ENCODE results near the gene TM4SF1. TPM values are rescaled to one million over a fixed set of nuclear protein-coding genes. Genes with fewer than 3 reads are reported as not detected.

Gene TM4SF1
- total and polyA plus RNA-seq, 8 donors, result 29.8 to 468 (median 90.0) TPM

GRCh38 chr3:149356044-149356592 is 21.3 kb downstream of the TM4SF1 start:
- H3K36me3 ChIP-seq, result no peaks in the 10 kb centered on the region
- no peak overlapping the region for H3K4me3 ChIP-seq
- peak in 1 of 2 donors; percentile 81 for DNase-seq
- no peaks in the 10 kb centered on the region for H3K9me3 ChIP-seq
- TF ChIP-seq POLR2A (IDR thresholded peaks at IDR 0.05) (no peak), POLR2AphosphoS5 (IDR thresholded peaks at IDR 0.05) (no peak)
- TF ChIP-seq, protein P1, sequence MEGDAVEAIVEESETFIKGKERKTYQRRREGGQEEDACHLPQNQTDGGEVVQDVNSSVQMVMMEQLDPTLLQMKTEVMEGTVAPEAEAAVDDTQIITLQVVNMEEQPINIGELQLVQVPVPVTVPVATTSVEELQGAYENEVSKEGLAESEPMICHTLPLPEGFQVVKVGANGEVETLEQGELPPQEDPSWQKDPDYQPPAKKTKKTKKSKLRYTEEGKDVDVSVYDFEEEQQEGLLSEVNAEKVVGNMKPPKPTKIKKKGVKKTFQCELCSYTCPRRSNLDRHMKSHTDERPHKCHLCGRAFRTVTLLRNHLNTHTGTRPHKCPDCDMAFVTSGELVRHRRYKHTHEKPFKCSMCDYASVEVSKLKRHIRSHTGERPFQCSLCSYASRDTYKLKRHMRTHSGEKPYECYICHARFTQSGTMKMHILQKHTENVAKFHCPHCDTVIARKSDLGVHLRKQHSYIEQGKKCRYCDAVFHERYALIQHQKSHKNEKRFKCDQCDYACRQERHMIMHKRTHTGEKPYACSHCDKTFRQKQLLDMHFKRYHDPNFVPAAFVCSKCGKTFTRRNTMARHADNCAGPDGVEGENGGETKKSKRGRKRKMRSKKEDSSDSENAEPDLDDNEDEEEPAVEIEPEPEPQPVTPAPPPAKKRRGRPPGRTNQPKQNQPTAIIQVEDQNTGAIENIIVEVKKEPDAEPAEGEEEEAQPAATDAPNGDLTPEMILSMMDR (IDR thresholded peaks at IDR 0.05), result no peak
- H3K27ac ChIP-seq, result peak overlapping the region; percentile 63 to 76 (median 68)
- peaks cover 13 to 33% (median 20%) of the 10 kb centered on the region in 4 donors for H3K4me1 ChIP-seq
- 15 to 50% (median 21%) methylated on average over 6 of the region's 6 CpGs for WGBS, 5 donors
- no peaks in the 10 kb centered on the region for H3K27me3 ChIP-seq
- intact Hi-C loops (cut with DNase I; ENCODE audit: low total_unique reads), result no loop called here

- 55 to 74% (median 60%) methylated on average over 1 of the region's 1 CpG for WGBS, 5 donors
- Histone ChIP-seq H3K4me3 (no peak overlapping the region), H3K27me3 (no peaks in the 10 kb centered on the region), H3K36me3 (no peaks in the 10 kb centered on the region), H3K27ac (peak overlapping the region in 2 of 5 donors; percentile 21 to 29), H3K4me1 (peaks cover 13 to 33% (median 20%) of the 10 kb centered on the region in 4 donors), H3K9me3 (no peaks in the 10 kb centered on the region)
- DNase-seq, result no peak
- intact Hi-C loops (cut with DNase I; ENCODE audit: low total_unique reads), result no loop called here
- TF ChIP-seq POLR2AphosphoS5 (IDR thresholded peaks at IDR 0.05), result no peak
- TF ChIP-seq, protein P1 (IDR thresholded peaks at IDR 0.05), result no peak
- no peak for TF ChIP-seq EP300 (IDR thresholded peaks at IDR 0.05)
- no peak for TF ChIP-seq POLR2A (IDR thresholded peaks at IDR 0.05)
Measured at GRCh38 chr3:149353581-149354184, 23.8 kb downstream of the TM4SF1 start.

DNA sequence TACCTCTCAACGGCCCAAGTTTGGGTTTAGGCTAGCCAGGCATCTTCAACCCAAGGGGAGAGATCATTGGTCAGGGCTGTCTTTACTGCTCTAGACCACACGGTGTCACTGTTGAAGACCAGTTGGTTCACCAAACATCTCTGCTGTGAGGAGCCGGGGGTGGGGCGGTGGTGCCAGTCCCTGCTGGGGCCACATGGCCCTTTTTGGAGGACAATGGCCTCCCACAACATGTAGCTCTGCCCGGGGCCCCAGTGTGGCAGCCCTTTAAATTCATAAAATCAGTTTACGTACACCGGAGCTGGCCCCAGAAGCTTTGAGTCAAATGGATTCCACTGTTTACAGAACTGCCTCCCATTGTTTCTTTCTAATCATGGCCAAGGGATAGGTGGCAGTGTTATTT is 24.9 kb downstream of the TM4SF1 start:
- TF ChIP-seq POLR2A (IDR thresholded peaks at IDR 0.05), result no peak
- peak in 1 of 3 donors; percentile 14 for TF ChIP-seq POLR2AphosphoS5 (IDR thresholded peaks at IDR 0.05)
- TF ChIP-seq, protein P1 (IDR thresholded peaks at IDR 0.05), result peak in 5 of 7 experiments; percentile 40 to 74 (median 60)
- TF ChIP-seq EP300 (IDR thresholded peaks at IDR 0.05), result no peak
- Histone ChIP-seq H3K4me3 (no peak overlapping the region), H3K4me1 (peaks cover 13 to 33% (median 20%) of the 10 kb centered on the region in 4 donors), H3K27ac (peak overlapping the region in 3 of 5 donors; percentile 9 to 29 (median 21)), H3K9me3 (no peaks in the 10 kb centered on the region), H3K27me3 (no peaks in the 10 kb centered on the region), H3K36me3 (no peaks in the 10 kb centered on the region)
- peak; percentile 57 to 73 for DNase-seq
- intact Hi-C loops (cut with DNase I; ENCODE audit: low total_unique reads), result no loop called here
- WGBS, 5 donors, result 34 to 47% (median 44%) methylated on average over 7 of the region's 7 CpGs

GRCh38 chr3:149343951-149344350 is 33.5 kb downstream of the TM4SF1 start:
- H3K4me3 ChIP-seq, result no peak overlapping the region
- H3K36me3 ChIP-seq, result no peaks in the 10 kb centered on the region
- TF ChIP-seq EP300 (IDR thresholded peaks at IDR 0.05), result no peak
- TF ChIP-seq POLR2A (IDR thresholded peaks at IDR 0.05), result no peak
- TF ChIP-seq POLR2AphosphoS5 (IDR thresholded peaks at IDR 0.05), result no peak
- TF ChIP-seq, protein P1 (IDR thresholded peaks at IDR 0.05), result no peak
- no peaks in the 10 kb centered on the region for H3K9me3 ChIP-seq
- H3K27me3 ChIP-seq, result no peaks in the 10 kb centered on the region
- 91 to 96% (median 95%) methylated on average over 4 of the region's 4 CpGs for WGBS, 5 donors
- intact Hi-C loops (cut with DNase I; ENCODE audit: low total_unique reads), result no loop called here
- DNase-seq, result no peak
- H3K4me1 ChIP-seq, result peaks cover 12 to 23% (median 14%) of the 10 kb centered on the region in 4 donors
- H3K27ac ChIP-seq, result no peak overlapping the region
